HCT116 (cell line): Measurements from ENCODE around the gene AMOTL1.

Source experiments
- ATF3 ChIP-seq: IDR thresholded peaks from 2 replicates; pipeline ENCODE4 v1.6.1; 2012
- CTCF ChIP-seq, 3 experiments: fragments of 200-600 bp in 1 of 3; sonication (generic) in 1 of 3; IDR thresholded peaks in 2 of 3; conservative IDR thresholded peaks in 1 of 3; 2 replicates each; pipeline ENCODE4 v1.5.1; 2012 to 2017; ENCODE audit warnings: low read depth in 2 of 3, low read length in 2 of 3, antibody characterized with exemption in 1 of 3, borderline replicate concordance in 1 of 3, control low read depth in 1 of 3, mild to moderate bottlenecking in 1 of 3, mixed read lengths in 1 of 3, mixed run types in 1 of 3, moderate library complexity in 1 of 3; ENCODE audit not compliant: insufficient read depth in 1 of 3
- EGR1 ChIP-seq: IDR thresholded peaks from 2 replicates; pipeline ENCODE4 v1.6.1; 2012; ENCODE audit warnings: low read depth
- ELF1 ChIP-seq: IDR thresholded peaks from 2 replicates; pipeline ENCODE4 v1.6.1; 2012; ENCODE audit warnings: low read depth, borderline replicate concordance
- EZH2 ChIP-seq: fragments of 200-600 bp; sonication (generic); IDR thresholded peaks from 2 replicates; pipeline ENCODE4 v1.6.1; 2017; ENCODE audit warnings: antibody characterized with exemption, mixed run types
- EZH2phosphoT487 ChIP-seq: fragments of 200-600 bp; IDR thresholded peaks from 2 replicates; pipeline ENCODE4 v1.6.1; 2018; ENCODE audit warnings: antibody characterized with exemption, borderline replicate concordance
- JUND ChIP-seq: IDR thresholded peaks from 2 replicates; pipeline ENCODE4 v1.6.1; 2012
- MAX ChIP-seq: IDR thresholded peaks from 2 replicates; pipeline ENCODE4 v1.6.1; 2012
- POLR2A ChIP-seq: IDR thresholded peaks from 2 replicates; pipeline ENCODE4 v1.7.0; 2011; ENCODE audit warnings: borderline replicate concordance; ENCODE audit not compliant: insufficient read depth, insufficient read length; ENCODE audit errors: extremely low read depth
- RAD21 ChIP-seq: IDR thresholded peaks from 2 replicates; pipeline ENCODE4 v1.6.1; 2012; ENCODE audit warnings: low read depth, mild to moderate bottlenecking
- REST ChIP-seq: IDR thresholded peaks from 2 replicates; pipeline ENCODE4 v1.6.1; 2012; ENCODE audit warnings: low read depth
- SRF ChIP-seq: IDR thresholded peaks from 2 replicates; pipeline ENCODE4 v1.6.1; 2012; ENCODE audit warnings: low read depth

- TF ChIP-seq MAX (no peak), CTCF (IDR thresholded peaks at IDR 0.05 in 2 of 3, conservative IDR thresholded peaks at IDR 0.05 in 1 of 3; ENCODE audit: borderline replicate concordance in 1 of 3, insufficient read depth in 1 of 3, low read depth in 2 of 3, low read length in 2 of 3) (no peak), REST (no peak), RAD21 (no peak), EZH2 (no peak), ELF1 (no peak), SRF (no peak), POLR2A (no peak), JUND (no peak), ATF3 (no peak), EZH2phosphoT487 (no peak), EGR1 (no peak)
Observed at GRCh38 chr11:94766713-94767206, 1.4 kb upstream of the AMOTL1 start.
